NCI-H2171 (cell line): Measurements from ENCODE around the gene CATSPER3.
A peak's percentile ranks its signal among the peaks of the same experiment; 100 is the strongest.

Experiments
- DNase-seq: peaks from one replicate; lab custom pipeline; 2025; lab: John Stamatoyannopoulos, UW

CATSPER3 gene

GRCh38 chr5:135029477-135030122 is 61.9 kb downstream of the CATSPER3 start:
- DNase-seq: no peak

GRCh38 chr5:135030123-135030955 is 62.6 kb downstream of the CATSPER3 start:
- no peak for DNase-seq

GRCh38 chr5:135030956-135031812 is 63.5 kb downstream of the CATSPER3 start:
- DNase-seq: no peak

- DNase-seq: no peak
Observed at GRCh38 chr5:135031813-135032694, 64.3 kb downstream of the CATSPER3 start.

- no peak for DNase-seq
Observed at GRCh38 chr5:135032695-135032998, 64.9 kb downstream of the CATSPER3 start.

GRCh38 chr5:135032999-135033861 is 65.5 kb downstream of the CATSPER3 start:
- no peak for DNase-seq

GRCh38 chr5:135033901-135034235 is 66.2 kb downstream of the CATSPER3 start, which contains the start of gene PITX1:
Gene PITX1, minus strand, starts transcription at chr5:135034228. Its CDS starts 347 bp downstream, at chr5:135033881.
- no peak for DNase-seq

GRCh38 chr5:135034236-135034962 is 66.7 kb downstream of the CATSPER3 start:
- peak; percentile 44 for DNase-seq

- no peak for DNase-seq
Observed at GRCh38 chr5:135034963-135035677, 67.4 kb downstream of the CATSPER3 start.

- no peak for DNase-seq
Observed at GRCh38 chr5:135035678-135036030, 67.9 kb downstream of the CATSPER3 start.

- no peak for DNase-seq
Observed at GRCh38 chr5:135036405-135036804, 68.7 kb downstream of the CATSPER3 start.

- DNase-seq: no peak
Observed at GRCh38 chr5:135037519-135038204, 70.0 kb downstream of the CATSPER3 start.

- no peak for DNase-seq
Observed at GRCh38 chr5:135038205-135038812, 70.6 kb downstream of the CATSPER3 start.

- DNase-seq: no peak
Observed at GRCh38 chr5:135038813-135039270, 71.1 kb downstream of the CATSPER3 start.

- DNase-seq: no peak
Observed at GRCh38 chr5:135039271-135040033, 71.7 kb downstream of the CATSPER3 start.

- DNase-seq: no peak
Observed at GRCh38 chr5:135040034-135040332, 72.3 kb downstream of the CATSPER3 start.

GRCh38 chr5:135040333-135041144 is 72.8 kb downstream of the CATSPER3 start:
- no peak for DNase-seq
